ENCODE results near the gene CD72.
A peak's percentile ranks its signal among the peaks of the same experiment; 100 is the strongest.

Gene CD72
- 1.5 to 3.2 reads per million in 2 experiments for total RNA-seq

- no peak for DNase-seq (ENCODE audit: low read depth)
Observed at GRCh38 chr9:35618325-35618727, at the start of gene CD72. TSS of gene CD72 (minus strand) at chr9:35618413. CDS start at chr9:35618303, 110 bp downstream.

GRCh38 chr9:35667939-35668338, 49.7 kb upstream of the CD72 start:
- DNase-seq (ENCODE audit: low read depth): no peak

DNA sequence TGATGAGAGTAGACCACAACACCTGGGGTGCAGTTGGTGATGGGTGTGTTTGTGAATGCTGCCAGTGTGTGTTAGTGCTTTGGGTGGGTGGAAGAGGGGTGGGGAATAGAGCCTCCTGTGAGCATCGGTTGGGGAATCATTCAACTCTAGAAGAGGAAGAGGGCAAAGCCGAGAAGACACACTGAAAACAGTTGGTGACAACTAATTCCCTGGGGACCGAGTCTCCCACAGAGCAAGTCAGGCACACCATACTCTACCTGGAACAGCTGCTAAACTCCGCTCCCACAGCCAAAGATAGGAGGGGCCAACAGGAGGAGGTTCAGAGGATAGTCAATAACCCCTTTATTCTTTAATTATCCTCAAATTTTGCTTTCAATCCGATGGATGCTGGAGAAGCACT, 48.3 kb upstream of the CD72 start:
- DNase-seq (ENCODE audit: low read depth): no peak

GRCh38 chr9:35666045-35666444, 47.8 kb upstream of the CD72 start:
- DNase-seq (ENCODE audit: low read depth): no peak

GRCh38 chr9:35665471-35665818, 47.2 kb upstream of the CD72 start:
- no peak for DNase-seq (ENCODE audit: low read depth)

DNA sequence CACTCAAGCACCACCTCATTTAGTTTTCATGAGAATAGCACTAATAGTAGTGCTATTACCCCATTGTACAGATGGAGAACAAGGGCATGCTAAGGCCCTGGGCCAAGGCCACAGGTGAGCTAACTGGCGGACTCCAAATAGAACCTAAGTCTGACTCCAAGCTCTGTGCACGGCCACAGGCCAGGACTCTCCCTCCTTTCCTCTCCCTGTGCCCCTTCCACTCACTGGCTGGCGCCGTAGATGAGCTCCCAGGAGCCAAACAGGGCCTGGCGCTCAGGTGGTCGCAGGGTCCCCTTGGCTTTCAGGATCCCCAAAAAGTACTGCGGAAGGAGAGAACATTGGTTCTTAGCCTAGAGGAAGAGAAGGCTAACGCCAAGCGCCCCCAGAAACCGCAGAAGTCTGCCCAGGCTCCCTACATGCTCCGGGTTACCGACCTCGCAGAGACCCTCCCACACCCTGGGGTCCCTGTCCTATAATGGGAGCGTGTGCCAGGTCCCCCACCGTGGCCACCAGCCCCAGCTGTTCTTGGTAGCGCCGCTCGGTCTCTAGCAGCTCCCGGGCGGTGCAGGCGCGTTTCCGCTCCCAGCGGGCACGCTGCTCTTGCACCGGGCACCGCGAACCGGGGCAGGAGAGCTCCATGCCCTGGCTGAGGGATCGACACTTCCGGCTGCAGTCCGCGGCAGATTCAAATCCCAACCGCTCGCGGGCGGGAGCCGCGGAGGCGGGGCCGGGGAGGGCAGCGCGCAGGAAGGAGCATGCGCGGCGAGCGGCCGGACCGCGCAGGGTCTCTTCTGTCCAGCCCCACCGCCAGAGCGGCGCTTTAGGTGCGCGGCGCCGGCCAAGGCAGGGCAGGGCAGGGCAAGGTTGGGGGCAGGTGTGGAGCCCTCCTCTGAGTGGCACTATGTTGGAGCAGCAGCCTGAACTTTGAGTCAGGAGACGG, 46.6 kb upstream of the CD72 start, which contains the start of gene ARHGEF39:
ARHGEF39 (minus strand) TSS at position 665 of the 940 bp plus-strand sequence; CDS start at position 639, 26 bp downstream.
- peak; percentile 41 for DNase-seq (ENCODE audit: low read depth)

GRCh38 chr9:35662437-35662836, 44.2 kb upstream of the CD72 start:
- DNase-seq (ENCODE audit: low read depth): no peak

- DNase-seq (ENCODE audit: low read depth): peak; percentile 21
Observed at GRCh38 chr9:35661756-35662350, 43.6 kb upstream of the CD72 start.

DNA sequence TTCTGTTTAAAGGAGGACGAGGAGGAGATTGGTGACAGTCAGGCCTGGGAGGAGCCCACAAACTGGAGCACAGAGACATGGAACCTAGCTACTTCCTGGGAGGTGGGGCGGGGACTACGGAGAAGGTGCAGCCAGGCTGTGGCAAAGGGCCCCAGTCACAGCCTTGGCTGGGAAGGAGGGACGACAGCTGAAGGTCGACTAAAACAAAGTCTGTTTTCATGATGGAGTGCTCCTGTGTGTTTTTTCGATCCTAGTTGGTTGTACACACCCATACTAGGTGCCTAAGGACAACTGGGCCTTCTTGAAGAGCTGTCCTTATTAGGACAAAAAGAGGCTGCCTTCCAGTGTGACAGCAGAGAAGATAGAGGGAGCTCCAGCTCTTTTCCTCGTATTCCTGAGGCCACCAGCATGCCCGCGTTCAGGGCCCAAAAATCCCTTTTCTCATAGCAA, 42.8 kb upstream of the CD72 start:
- no peak for DNase-seq (ENCODE audit: low read depth)

DNA sequence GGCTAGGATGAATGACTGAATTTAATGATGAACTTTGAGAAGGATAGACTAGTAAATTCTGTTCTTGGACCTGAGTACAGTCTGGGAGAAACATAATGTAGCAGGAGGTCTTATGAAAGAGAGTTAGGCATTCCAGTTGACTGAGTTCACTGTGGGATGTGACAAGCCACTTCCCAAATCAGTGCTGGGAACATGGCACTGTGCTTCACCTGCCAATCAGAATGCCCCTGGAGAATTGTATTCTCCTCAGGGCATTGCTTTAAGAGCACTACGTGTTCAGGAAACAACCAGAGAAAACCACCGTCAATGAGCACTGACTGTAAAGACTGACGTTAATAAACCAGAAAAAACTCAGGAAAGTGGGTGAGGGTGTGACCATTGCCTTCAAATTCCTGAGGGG, 41.1 kb upstream of the CD72 start:
- DNase-seq (ENCODE audit: low read depth): no peak

GRCh38 chr9:35658968-35659220, 40.7 kb upstream of the CD72 start:
- no peak for DNase-seq (ENCODE audit: low read depth)

DNA sequence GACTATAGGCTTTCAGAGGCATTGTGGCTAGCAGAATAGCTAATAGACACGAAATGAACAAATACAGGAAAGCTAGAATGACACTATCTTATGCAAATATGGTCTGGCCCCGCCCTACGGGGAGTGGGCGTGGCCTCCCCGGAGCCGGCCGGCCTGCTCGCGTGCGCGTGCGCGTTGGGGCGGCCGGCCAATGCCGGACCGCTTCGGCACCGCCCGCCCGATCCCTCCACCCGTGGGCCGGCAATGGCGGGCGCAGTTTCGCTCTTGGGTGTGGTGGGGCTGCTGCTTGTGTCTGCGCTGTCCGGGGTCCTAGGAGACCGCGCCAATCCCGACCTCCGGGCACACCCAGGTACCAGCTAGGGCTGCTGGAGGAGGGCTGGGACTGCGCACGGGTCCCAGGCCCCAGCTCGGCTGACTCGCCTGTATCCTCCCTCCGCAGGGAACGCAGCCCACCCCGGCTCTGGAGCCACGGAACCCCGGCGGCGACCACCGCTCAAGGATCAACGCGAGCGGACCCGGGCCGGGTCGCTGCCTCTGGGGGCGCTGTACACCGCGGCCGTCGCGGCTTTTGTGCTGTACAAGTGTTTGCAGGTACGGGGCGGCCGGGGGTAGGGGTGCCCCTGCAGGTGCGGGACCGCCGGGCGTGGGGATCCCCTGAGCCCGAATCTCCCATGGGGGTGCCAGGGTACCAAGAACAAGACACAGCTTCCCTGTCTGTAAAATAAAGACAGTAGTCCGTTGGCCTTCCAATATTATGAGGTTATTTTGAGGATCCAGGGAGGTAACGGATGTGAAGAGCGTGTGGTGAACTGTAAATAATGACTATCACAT, 40.1 kb upstream of the CD72 start, which contains the start of gene CCDC107:
CCDC107 (plus strand) TSS at position 156 of the 831 bp plus-strand sequence; CDS start at position 244, 88 bp downstream.
- DNase-seq (ENCODE audit: low read depth): peak; percentile 74

GRCh38 chr9:35657546-35658136, 39.4 kb upstream of the CD72 start, which contains the start of gene RMRP:
TSS of gene RMRP (minus strand) at chr9:35658019.
- DNase-seq (ENCODE audit: low read depth): peak; percentile 76

GRCh38 chr9:35656831-35657545, 38.8 kb upstream of the CD72 start:
- no peak for DNase-seq (ENCODE audit: low read depth)

DNA sequence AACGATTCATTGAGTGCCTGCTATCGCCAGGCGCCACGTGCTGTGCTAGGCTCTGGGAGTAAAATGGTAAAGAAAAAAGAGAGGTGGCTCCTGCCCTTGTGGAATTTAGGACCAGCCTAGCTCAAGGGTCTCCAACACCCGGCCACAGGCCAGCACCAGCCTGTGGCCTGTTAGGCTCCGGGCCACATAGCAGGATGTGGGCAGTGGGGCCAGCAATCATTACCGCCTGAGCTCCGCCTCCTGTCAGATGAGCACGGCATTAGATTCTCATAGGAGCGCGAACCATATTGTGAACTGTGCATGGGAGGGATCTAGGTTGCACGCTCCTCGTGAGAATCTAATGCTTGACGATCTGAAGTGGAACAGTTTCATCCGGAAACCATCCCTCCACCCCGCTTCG, 38.1 kb upstream of the CD72 start:
- DNase-seq (ENCODE audit: low read depth): no peak

DNA sequence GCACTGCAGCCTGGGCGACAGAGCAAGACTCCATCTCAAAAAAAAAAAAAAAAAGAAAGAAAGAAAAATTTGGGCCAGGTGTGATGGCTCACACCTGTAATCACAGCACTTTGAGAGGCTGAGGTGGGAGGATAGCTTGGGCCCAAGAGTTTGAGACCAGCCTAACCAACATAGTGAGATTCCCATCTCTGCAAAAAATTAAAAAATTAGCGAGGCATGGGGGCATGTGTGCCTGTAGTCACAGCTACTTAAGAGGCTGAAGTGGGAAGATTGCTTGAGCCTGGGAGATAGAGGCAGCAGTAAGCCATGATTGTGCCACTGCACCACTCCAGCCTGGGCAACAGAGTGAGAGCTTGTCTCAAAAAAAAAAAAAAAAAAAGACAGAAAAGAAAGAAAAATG, 35.4 kb upstream of the CD72 start:
- DNase-seq (ENCODE audit: low read depth): no peak

DNA sequence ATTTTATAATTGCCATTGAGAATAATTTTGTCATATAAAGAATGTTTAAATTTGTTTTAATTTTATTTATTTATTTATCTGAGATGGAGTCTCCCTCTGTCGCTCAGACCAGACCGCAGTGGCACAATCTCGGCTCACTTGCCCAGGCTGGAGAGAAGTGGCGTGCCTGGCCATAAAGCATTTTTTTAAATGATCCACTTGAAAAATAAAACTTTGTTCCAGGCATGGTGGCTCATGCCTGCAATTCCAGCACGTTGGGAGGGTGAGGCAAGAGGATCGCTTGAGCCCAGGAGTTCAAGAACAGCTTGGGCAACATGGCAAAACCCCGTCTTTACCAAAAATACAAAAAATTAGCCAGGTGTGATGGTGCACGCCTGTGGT, 34.6 kb upstream of the CD72 start:
- no peak for DNase-seq (ENCODE audit: low read depth)

GRCh38 chr9:35651956-35652828, 34.0 kb upstream of the CD72 start:
- no peak for DNase-seq (ENCODE audit: low read depth)

DNA sequence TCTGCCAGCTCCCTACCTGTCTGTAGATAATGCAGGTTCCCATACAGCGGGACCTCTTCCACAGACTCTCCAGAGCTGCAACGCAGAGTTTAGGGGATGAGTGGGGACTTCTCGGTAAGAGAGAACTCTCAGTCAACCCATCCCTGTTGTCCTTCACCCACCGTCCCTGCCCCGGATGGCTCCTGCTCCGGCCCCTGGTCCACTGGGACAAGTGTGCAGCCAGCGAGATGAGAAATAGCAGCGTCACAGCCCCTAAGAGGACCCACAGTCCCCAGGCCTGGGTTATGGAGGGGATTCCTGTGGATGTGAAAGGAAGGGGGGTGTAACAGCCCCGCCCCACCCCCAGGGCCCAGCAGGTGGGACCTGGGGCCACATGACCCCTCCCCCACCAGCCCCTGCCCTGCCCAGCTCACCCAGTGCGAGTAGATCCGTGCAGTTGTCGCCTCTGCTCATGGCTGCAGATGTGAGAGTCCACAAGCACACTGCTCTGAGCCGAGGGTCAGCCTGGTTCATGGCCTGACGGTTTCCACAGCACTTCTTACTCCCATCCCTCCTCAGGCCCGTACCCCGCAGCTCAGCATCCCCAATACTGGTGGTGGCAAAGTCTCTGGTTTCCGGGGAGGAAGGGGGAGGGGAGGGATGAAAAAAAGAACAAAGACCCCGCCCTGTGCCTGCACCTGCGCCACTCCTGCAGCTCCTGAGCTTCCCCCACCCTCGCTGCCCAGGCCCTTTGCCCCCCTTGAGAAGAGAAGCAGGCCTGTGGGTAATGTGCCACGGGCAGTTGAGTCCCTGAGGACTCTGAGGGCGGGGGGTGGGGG, 32.3 kb upstream of the CD72 start, which contains the start of gene SIT1:
SIT1 (minus strand) TSS at position 591 of the 818 bp plus-strand sequence; CDS start at position 513, 78 bp downstream.
- no peak for DNase-seq (ENCODE audit: low read depth)

Measured in T follicular helper cell (primary cell).